HepG2 (cell line): ENCODE data around the gene MIGA2. TPM values are rescaled to one million over a fixed set of nuclear protein-coding genes. Genes with fewer than 3 reads are reported as not detected.

Experiments used
- CBX1 ChIP-seq: IDR thresholded peaks from one replicate; pipeline ENCODE4 v1.6.1; 2016; ENCODE audit warnings: antibody characterized with exemption, low read depth
- CEBPB ChIP-seq: IDR thresholded peaks from 2 replicates; pipeline ENCODE4 v1.6.1; 2011; ENCODE audit warnings: low read depth, low read length, improper control_type of control experiment, borderline replicate concordance
- FOXA3 ChIP-seq: IDR thresholded peaks from 2 replicates; pipeline ENCODE4 v1.6.1; 2016; ENCODE audit warnings: missing genetic modification reagents, missing compliant biosample characterization
- KDM6A ChIP-seq: IDR thresholded peaks from 2 replicates; pipeline ENCODE4 v1.6.1; 2016; ENCODE audit warnings: low read depth
- PHF21A ChIP-seq: sonication (generic); formaldehyde crosslinking; IDR thresholded peaks from 2 replicates; pipeline ENCODE4 v1.5.0; 2020; ENCODE audit warnings: mild to moderate bottlenecking, missing genetic modification reagents
- PHF8 ChIP-seq: sonication (generic); formaldehyde crosslinking; IDR thresholded peaks from 2 replicates; pipeline ENCODE4 v1.5.0; 2020; ENCODE audit warnings: missing genetic modification reagents
- ZNF136 ChIP-seq: sonication (generic); formaldehyde crosslinking; IDR thresholded peaks from 2 replicates; pipeline ENCODE4 v1.8.1; 2022; ENCODE audit warnings: low read depth, mild to moderate bottlenecking, moderate library complexity, missing genetic modification reagents
- ZNF335 ChIP-seq: sonication (generic); formaldehyde crosslinking; IDR thresholded peaks from 2 replicates; pipeline ENCODE4 v1.4.0; 2020; ENCODE audit warnings: missing genetic modification reagents
- ZNF883 ChIP-seq: sonication (generic); formaldehyde crosslinking; IDR thresholded peaks from 2 replicates; pipeline ENCODE4 v1.5.1; 2020; ENCODE audit warnings: mild to moderate bottlenecking, missing genetic modification reagents; ENCODE audit errors: not compliant biosample characterization
- polyA plus RNA-seq, 8 experiments: library from polyadenylated mRNA; depleted of rRNA in 3 of 8; stranded (reverse) in 7 of 8; unstranded in 1 of 8; fragments of >200 nt; fragmentation: Illumina TruSeq in 4 of 8; extraction: Trizol in 4 of 8; gene quantifications; 2 replicates each; pipeline versions ENCODE4 v1.2.1 to v1.2.3, GENCODE V29; 2011 to 2016; ENCODE audit warnings: low read depth in 4 of 8, missing spikeins in 1 of 8, mixed read lengths in 1 of 8; ENCODE audit not compliant: insufficient read depth in 1 of 8
- total RNA-seq, 5 experiments: library from RNA; depleted of rRNA; stranded (reverse); fragments of >200 nt; fragmentation: Illumina TruSeq; extraction: Trizol; gene quantifications; 2 replicates each; pipeline ENCODE4 v1.2.3, GENCODE V29; 2016; ENCODE audit warnings: low read depth in 1 of 5
- TF ChIP-seq, protein P1 (sequence below): sonication (generic); formaldehyde crosslinking; IDR thresholded peaks from 2 replicates; pipeline ENCODE4 v1.5.0; 2020; ENCODE audit warnings: mild to moderate bottlenecking, missing genetic modification reagents, borderline replicate concordance
- TF ChIP-seq, protein P2 (sequence below): sonication (generic); formaldehyde crosslinking; IDR thresholded peaks from 2 replicates; pipeline ENCODE4 v1.8.0; 2022; ENCODE audit warnings: mild to moderate bottlenecking, missing genetic modification reagents; ENCODE audit not compliant: insufficient replicate concordance
- TF ChIP-seq, protein P3 (sequence below): IDR thresholded peaks from 2 replicates; pipeline ENCODE4 v1.6.1; 2016; ENCODE audit warnings: low read depth, missing genetic modification reagents, missing compliant biosample characterization
- TF ChIP-seq, protein P4 (sequence below): sonication (generic); formaldehyde crosslinking; conservative IDR thresholded peaks from 2 replicates; pipeline ENCODE4 v1.4.0; 2020; ENCODE audit warnings: missing genetic modification reagents
- TF ChIP-seq, protein P5 (sequence below): sonication (generic); formaldehyde crosslinking; IDR thresholded peaks from 2 replicates; pipeline ENCODE4 v1.5.0; 2020; ENCODE audit warnings: missing genetic modification reagents

Gene MIGA2
- total and polyA plus RNA-seq, 2 of the 13 experiments (the other 11 are each of a cell fraction or from before 2014, with no cell fraction given), result 10.8 to 17.1 TPM

DNA sequence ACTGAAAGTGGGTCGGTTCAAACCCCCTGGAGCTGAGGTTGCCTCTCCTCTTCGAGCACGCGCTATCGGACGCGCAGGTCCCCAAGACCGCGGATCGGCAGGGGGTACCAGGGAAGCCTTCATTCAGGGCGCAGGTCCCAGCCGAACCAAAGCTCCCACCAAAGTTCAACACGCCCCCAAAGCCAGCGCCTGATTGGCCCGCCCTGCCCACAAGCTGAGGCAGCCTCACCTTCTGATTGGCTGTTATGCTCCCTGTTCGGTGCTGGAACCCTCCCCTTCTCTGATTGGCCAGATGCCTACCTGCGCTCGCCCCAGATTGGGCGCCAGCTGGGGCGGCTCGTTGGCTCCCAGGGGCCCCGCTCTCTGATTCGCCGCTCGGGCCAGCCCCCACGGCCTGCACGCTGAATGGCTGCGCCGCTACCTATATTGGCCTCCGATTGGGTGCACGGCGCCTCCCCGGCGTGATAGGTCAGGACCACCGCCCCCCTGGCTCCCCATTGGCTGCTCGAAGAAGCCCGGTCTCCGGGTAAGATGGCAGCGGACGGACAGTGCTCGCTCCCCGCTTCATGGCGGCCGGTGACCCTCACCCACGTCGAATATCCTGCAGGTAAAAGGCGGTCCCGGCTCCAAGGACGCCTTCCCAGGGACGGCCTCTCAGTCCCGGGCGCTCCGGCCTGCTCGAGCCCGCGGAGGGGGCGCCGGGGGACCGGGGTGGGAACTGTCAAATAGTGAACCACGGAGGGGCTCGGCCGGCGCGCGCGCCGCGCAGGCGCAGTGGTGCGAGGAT lies 44.4 kb downstream of the MIGA2 start, which contains the start of gene DOLPP1 (continued):
- TF ChIP-seq, protein P1, sequence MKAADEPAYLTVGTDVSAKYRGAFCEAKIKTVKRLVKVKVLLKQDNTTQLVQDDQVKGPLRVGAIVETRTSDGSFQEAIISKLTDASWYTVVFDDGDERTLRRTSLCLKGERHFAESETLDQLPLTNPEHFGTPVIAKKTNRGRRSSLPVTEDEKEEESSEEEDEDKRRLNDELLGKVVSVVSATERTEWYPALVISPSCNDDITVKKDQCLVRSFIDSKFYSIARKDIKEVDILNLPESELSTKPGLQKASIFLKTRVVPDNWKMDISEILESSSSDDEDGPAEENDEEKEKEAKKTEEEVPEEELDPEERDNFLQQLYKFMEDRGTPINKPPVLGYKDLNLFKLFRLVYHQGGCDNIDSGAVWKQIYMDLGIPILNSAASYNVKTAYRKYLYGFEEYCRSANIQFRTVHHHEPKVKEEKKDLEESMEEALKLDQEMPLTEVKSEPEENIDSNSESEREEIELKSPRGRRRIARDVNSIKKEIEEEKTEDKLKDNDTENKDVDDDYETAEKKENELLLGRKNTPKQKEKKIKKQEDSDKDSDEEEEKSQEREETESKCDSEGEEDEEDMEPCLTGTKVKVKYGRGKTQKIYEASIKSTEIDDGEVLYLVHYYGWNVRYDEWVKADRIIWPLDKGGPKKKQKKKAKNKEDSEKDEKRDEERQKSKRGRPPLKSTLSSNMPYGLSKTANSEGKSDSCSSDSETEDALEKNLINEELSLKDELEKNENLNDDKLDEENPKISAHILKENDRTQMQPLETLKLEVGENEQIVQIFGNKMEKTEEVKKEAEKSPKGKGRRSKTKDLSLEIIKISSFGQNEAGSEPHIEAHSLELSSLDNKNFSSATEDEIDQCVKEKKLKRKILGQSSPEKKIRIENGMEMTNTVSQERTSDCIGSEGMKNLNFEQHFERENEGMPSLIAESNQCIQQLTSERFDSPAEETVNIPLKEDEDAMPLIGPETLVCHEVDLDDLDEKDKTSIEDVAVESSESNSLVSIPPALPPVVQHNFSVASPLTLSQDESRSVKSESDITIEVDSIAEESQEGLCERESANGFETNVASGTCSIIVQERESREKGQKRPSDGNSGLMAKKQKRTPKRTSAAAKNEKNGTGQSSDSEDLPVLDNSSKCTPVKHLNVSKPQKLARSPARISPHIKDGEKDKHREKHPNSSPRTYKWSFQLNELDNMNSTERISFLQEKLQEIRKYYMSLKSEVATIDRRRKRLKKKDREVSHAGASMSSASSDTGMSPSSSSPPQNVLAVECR, result peak; percentile 98
- peak; percentile 69 for TF ChIP-seq CBX1
- peak; percentile 96 for TF ChIP-seq PHF21A (CRISPR knock-in tag)
- TF ChIP-seq, protein P2, sequence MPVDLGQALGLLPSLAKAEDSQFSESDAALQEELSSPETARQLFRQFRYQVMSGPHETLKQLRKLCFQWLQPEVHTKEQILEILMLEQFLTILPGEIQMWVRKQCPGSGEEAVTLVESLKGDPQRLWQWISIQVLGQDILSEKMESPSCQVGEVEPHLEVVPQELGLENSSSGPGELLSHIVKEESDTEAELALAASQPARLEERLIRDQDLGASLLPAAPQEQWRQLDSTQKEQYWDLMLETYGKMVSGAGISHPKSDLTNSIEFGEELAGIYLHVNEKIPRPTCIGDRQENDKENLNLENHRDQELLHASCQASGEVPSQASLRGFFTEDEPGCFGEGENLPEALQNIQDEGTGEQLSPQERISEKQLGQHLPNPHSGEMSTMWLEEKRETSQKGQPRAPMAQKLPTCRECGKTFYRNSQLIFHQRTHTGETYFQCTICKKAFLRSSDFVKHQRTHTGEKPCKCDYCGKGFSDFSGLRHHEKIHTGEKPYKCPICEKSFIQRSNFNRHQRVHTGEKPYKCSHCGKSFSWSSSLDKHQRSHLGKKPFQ (CRISPR knock-in tag), result peak; percentile 49
- TF ChIP-seq FOXA3 (CRISPR knock-in tag), result no peak
- TF ChIP-seq, protein P3, sequence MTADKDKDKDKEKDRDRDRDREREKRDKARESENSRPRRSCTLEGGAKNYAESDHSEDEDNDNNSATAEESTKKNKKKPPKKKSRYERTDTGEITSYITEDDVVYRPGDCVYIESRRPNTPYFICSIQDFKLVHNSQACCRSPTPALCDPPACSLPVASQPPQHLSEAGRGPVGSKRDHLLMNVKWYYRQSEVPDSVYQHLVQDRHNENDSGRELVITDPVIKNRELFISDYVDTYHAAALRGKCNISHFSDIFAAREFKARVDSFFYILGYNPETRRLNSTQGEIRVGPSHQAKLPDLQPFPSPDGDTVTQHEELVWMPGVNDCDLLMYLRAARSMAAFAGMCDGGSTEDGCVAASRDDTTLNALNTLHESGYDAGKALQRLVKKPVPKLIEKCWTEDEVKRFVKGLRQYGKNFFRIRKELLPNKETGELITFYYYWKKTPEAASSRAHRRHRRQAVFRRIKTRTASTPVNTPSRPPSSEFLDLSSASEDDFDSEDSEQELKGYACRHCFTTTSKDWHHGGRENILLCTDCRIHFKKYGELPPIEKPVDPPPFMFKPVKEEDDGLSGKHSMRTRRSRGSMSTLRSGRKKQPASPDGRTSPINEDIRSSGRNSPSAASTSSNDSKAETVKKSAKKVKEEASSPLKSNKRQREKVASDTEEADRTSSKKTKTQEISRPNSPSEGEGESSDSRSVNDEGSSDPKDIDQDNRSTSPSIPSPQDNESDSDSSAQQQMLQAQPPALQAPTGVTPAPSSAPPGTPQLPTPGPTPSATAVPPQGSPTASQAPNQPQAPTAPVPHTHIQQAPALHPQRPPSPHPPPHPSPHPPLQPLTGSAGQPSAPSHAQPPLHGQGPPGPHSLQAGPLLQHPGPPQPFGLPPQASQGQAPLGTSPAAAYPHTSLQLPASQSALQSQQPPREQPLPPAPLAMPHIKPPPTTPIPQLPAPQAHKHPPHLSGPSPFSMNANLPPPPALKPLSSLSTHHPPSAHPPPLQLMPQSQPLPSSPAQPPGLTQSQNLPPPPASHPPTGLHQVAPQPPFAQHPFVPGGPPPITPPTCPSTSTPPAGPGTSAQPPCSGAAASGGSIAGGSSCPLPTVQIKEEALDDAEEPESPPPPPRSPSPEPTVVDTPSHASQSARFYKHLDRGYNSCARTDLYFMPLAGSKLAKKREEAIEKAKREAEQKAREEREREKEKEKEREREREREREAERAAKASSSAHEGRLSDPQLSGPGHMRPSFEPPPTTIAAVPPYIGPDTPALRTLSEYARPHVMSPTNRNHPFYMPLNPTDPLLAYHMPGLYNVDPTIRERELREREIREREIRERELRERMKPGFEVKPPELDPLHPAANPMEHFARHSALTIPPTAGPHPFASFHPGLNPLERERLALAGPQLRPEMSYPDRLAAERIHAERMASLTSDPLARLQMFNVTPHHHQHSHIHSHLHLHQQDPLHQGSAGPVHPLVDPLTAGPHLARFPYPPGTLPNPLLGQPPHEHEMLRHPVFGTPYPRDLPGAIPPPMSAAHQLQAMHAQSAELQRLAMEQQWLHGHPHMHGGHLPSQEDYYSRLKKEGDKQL (CRISPR knock-in tag), result no peak
- no peak for TF ChIP-seq KDM6A
- TF ChIP-seq, protein P4, sequence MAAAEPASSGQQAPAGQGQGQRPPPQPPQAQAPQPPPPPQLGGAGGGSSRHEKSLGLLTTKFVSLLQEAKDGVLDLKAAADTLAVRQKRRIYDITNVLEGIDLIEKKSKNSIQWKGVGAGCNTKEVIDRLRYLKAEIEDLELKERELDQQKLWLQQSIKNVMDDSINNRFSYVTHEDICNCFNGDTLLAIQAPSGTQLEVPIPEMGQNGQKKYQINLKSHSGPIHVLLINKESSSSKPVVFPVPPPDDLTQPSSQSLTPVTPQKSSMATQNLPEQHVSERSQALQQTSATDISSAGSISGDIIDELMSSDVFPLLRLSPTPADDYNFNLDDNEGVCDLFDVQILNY (CRISPR knock-in tag), result 0 out of 2 replicates have a peak, but pooled peaks have one; percentile 62
- TF ChIP-seq ZNF883 (CRISPR knock-in tag), result no peak
- TF ChIP-seq CEBPB, result no peak
- 0 out of 2 replicates have a peak, but pooled peaks have one; percentile 39 for TF ChIP-seq ZNF335 (CRISPR knock-in tag)
- TF ChIP-seq PHF8, result peak; percentile 91
- no peak for TF ChIP-seq ZNF136
- TF ChIP-seq, protein P5, sequence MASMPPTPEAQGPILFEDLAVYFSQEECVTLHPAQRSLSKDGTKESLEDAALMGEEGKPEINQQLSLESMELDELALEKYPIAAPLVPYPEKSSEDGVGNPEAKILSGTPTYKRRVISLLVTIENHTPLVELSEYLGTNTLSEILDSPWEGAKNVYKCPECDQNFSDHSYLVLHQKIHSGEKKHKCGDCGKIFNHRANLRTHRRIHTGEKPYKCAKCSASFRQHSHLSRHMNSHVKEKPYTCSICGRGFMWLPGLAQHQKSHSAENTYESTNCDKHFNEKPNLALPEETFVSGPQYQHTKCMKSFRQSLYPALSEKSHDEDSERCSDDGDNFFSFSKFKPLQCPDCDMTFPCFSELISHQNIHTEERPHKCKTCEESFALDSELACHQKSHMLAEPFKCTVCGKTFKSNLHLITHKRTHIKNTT (CRISPR knock-in tag), result no peak
